ENCODE data around the gene APIP.

APIP gene

DNA sequence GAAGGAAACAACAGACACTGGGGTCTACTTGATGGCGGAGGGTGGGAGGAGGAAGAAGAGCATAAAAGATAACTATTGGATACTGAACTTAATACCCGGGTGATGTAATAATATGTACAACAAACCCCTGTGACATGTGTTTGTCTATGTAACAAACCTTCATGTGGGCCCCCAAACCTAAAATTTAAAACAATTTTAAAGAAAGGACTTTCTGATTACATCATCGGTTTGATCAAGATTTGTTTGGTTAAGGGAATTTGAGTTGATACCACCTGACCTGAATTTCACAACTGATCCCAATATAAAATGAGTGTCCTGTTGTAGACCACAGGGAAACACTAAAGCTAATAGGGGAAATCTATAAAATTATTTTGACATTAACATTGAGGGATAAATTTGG, 34.3 kb downstream of the APIP start:
- DNase-seq, result no peak

GRCh38 chr11:34877375-34877975, 38.7 kb downstream of the APIP start:
- no peak for DNase-seq

- no peak for DNase-seq
These were observed 42.0 kb downstream of the APIP start for GRCh38 chr11:34874202-34874601.

- DNase-seq, result no peak
These were observed 45.5 kb downstream of the APIP start for GRCh38 chr11:34870548-34871196.

DNA sequence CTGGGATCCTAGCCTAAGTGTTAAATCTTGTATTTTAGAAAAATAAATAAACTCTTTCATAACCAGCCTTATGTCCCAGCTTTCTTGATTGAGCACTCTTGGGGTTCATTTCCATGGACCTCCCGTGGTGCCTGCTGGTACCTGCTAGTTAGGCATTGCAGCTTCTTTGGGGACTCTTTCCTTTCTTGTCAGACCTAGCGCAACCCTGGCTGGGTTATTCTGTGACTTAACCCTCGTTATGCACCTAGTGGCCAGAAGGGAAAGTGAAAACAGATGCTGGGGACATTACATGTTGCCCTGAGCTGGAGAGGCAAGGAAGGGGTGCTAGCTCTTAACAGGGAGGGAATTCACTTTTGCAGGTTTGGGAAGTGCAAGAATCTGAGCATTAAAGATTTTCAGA, 46.8 kb downstream of the APIP start:
- no peak for DNase-seq

GRCh38 chr11:34866375-34866774, 49.8 kb downstream of the APIP start:
- DNase-seq, result peak; percentile 28 to 53 (median 44)

DNA sequence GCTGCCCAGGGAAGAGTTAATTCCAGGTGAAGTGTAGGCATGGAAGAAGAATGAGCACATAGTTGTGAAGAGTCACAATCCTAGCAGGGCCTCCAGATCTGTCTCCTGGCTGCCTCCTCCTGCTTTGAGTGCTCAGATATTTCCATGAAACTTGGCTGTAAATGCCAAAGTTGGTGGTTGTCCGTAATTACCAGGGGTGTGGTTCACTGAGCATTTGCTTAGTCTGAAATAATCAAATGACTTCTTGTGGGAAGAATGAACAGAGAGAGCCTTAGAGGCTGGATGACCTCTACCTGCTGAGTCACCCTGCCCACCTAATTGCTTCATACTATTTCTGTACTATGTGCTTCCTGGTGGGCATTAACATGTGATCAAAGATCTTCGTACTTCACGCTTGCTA, 50.9 kb downstream of the APIP start:
- peak in 2 of 3 donors; percentile 24 to 25 for DNase-seq

GRCh38 chr11:34864424-34864823, 51.8 kb downstream of the APIP start:
- peak; percentile 8 to 59 (median 48) for DNase-seq

- no peak for DNase-seq
These were observed 53.1 kb downstream of the APIP start for GRCh38 chr11:34863048-34863447.

DNA sequence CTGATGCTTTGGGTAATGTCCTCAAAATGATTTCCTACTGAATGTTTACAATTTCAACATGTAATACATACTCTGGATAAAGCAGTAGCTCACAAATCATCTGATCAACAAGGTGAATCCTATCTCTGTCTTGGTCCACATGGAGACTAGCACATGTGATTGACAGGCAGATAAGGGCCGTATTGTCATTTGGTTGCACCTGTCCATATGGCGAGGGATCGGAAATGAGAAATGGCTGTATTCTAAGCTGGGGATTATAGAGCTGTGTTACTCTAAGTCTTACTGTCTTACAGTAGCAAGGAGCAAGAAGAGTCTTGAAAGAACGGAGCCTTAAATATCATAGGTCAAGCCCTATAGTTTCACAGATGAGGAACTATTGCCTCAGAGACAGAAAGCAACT, 55.7 kb downstream of the APIP start:
- no peak for DNase-seq

DNA sequence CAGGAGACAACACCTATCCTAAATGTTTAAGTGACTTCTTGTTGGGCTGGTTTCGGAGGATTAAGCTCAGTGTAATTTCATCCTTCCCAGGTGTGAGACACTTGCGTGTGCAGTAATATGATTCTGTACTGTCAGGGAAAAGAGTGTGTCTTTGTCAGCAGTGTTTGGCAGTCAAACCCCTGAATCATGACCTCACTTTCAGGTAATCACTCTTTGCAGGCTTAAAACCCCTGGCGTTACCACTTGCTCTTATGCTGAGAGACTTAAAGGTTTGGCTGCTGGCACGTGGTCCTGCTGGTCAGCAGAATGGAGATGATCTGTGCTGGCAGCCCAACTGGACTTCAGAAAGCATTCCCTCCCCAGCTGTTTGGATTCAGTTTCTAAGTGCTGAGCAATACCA, 56.1 kb downstream of the APIP start:
- DNase-seq, result no peak

GRCh38 chr11:34859496-34859895, 56.7 kb downstream of the APIP start:
- DNase-seq, result no peak

DNA sequence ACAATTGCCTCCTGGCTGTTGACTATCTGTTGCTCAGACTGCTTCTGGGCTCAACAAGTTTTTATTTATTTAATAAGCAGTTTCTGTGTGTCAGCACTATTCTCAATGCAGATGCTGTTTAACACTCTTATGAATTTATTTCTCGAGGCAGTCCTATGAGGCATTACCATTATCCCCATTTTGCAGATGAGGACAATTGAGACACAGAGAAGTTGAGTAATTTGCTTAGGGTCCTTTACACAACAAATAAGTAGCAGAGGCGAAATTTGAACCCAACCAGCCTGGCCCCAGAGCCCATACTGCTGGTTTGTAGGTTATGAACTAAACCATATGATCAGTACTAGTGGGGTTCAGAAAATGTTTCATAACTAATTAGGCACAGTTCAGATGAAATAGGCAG, 58.7 kb downstream of the APIP start:
- no peak for DNase-seq

- DNase-seq, result no peak
These were observed 59.9 kb downstream of the APIP start for GRCh38 chr11:34856251-34856650.

- no peak for DNase-seq
These were observed 60.5 kb downstream of the APIP start for GRCh38 chr11:34855754-34856095.

GRCh38 chr11:34855021-34855753, 61.0 kb downstream of the APIP start:
- no peak for DNase-seq

- no peak for DNase-seq
These were observed 64.3 kb downstream of the APIP start for GRCh38 chr11:34851916-34852315.

GRCh38 chr11:34850334-34850733, 65.8 kb downstream of the APIP start:
- no peak for DNase-seq

DNA sequence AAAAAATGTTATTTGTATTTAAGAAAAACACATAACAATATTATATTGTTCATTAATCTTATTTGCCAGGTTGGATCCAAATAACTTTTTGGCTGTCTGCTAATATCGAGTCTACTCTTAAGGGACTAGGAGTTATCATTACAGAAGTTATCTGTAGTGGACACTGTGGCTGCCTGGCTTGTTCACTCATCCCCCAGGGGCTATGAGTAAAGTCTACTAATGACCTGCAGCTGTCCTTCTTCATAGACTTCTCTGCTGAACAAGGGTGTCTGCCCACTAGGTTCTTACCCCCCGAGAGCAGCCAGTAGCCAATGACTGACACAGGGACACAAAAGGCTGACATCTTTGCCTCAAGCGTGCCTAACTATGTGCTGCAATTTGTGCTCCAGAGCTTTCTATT, 69.7 kb downstream of the APIP start:
- no peak for DNase-seq

GRCh38 chr11:34844463-34845112, 71.6 kb downstream of the APIP start:
- DNase-seq, result no peak

- DNase-seq, result no peak
These were observed 72.9 kb downstream of the APIP start for GRCh38 chr11:34843271-34843670.

- peak; percentile 78 to 84 (median 80) for DNase-seq
These were observed 75.3 kb downstream of the APIP start for GRCh38 chr11:34840736-34841386.

GRCh38 chr11:34839969-34840368, 76.2 kb downstream of the APIP start:
- DNase-seq, result no peak

Measured in suppressor macrophage treated with lipopolysaccharide for 1 hour (primary cell).